Osteocyte (in vitro differentiated cells): ENCODE measurements around the gene MYO16. TPM values are rescaled to one million over a fixed set of nuclear protein-coding genes. Genes with fewer than 3 reads are reported as not detected.

Experiments used
- DNase-seq: peaks from one replicate; pipeline ENCODE4 v3.0.0; 2021; ENCODE audit warnings: mixed read lengths; ENCODE audit not compliant: unreplicated experiment; ENCODE audit errors: extremely low spot score
- H3K27ac Mint-ChIP-seq: one replicate; pipeline ENCODE4 v1.8.0; 2021; ENCODE audit warnings: mild to moderate bottlenecking, mixed read lengths; ENCODE audit not compliant: unreplicated experiment
- H3K27me3 Mint-ChIP-seq: one replicate; pipeline ENCODE4 v1.8.0; 2021; ENCODE audit warnings: mixed read lengths; ENCODE audit not compliant: unreplicated experiment
- H3K36me3 Mint-ChIP-seq: one replicate; pipeline ENCODE4 v1.8.0; 2021; ENCODE audit warnings: mixed read lengths; ENCODE audit not compliant: unreplicated experiment
- H3K4me1 Mint-ChIP-seq: one replicate; pipeline ENCODE4 v1.8.0; 2021; ENCODE audit warnings: mixed read lengths; ENCODE audit not compliant: unreplicated experiment
- H3K4me3 Mint-ChIP-seq: one replicate; pipeline ENCODE4 v1.8.0; 2021; ENCODE audit warnings: mild to moderate bottlenecking, moderate library complexity, mixed read lengths; ENCODE audit not compliant: unreplicated experiment
- H3K9me3 Mint-ChIP-seq: one replicate; pipeline ENCODE4 v1.8.0; 2021; ENCODE audit warnings: mixed read lengths; ENCODE audit not compliant: unreplicated experiment
- CTCF ChIP-seq: fragments of 200-600 bp; sonication (generic); IDR thresholded peaks from 2 replicates; pipeline ENCODE4 v1.5.0; 2021; ENCODE audit warnings: antibody characterized with exemption, mild to moderate bottlenecking, moderate library complexity
- total RNA-seq: library from RNA; stranded (reverse); gene quantifications from 2 replicates; pipeline ENCODE4 v1.2.1, GENCODE V29; 2021

MYO16 gene
- total RNA-seq, 1 donor from 2014 or later = 0.13 TPM

- Mint-ChIP-seq H3K36me3 (no peaks in the 10 kb centered on the region), H3K27ac (no peak overlapping the region), H3K4me1 (no peaks in the 10 kb centered on the region), H3K27me3 (no peaks in the 10 kb centered on the region), H3K9me3 (no peaks in the 10 kb centered on the region), H3K4me3 (no peak overlapping the region)
- no peak for TF ChIP-seq CTCF
- no peak for DNase-seq
Observed at GRCh38 chr13:109055850-109056249, 426.4 kb downstream of the MYO16 start.

GRCh38 chr13:109058087-109058486, 428.7 kb downstream of the MYO16 start:
- Mint-ChIP-seq H3K36me3 (no peaks in the 10 kb centered on the region), H3K4me3 (no peak overlapping the region), H3K9me3 (no peaks in the 10 kb centered on the region), H3K27me3 (no peaks in the 10 kb centered on the region), H3K4me1 (no peaks in the 10 kb centered on the region), H3K27ac (no peak overlapping the region)
- DNase-seq = no peak
- no peak for TF ChIP-seq CTCF

- no peak for DNase-seq
- no peaks in the 10 kb centered on the region for H3K27me3 Mint-ChIP-seq
- H3K4me3 Mint-ChIP-seq = no peak overlapping the region
- peaks cover 7% of the 10 kb centered on the region for H3K9me3 Mint-ChIP-seq
- H3K36me3 Mint-ChIP-seq = no peaks in the 10 kb centered on the region
- TF ChIP-seq CTCF = no peak
- H3K27ac Mint-ChIP-seq = no peak overlapping the region
- H3K4me1 Mint-ChIP-seq = peaks cover 7% of the 10 kb centered on the region
Observed at GRCh38 chr13:109072505-109072904, 443.1 kb downstream of the MYO16 start.

- Mint-ChIP-seq H3K36me3 (no peaks in the 10 kb centered on the region), H3K27ac (no peak overlapping the region), H3K4me1 (peaks cover 7% of the 10 kb centered on the region), H3K4me3 (no peak overlapping the region), H3K9me3 (peaks cover under 1% of the 10 kb centered on the region), H3K27me3 (no peaks in the 10 kb centered on the region)
- no peak for DNase-seq
- no peak for TF ChIP-seq CTCF
Observed at GRCh38 chr13:109074436-109074835, 445.0 kb downstream of the MYO16 start.

GRCh38 chr13:109074853-109075252, 445.4 kb downstream of the MYO16 start:
- no peaks in the 10 kb centered on the region for H3K9me3 Mint-ChIP-seq
- no peaks in the 10 kb centered on the region for H3K27me3 Mint-ChIP-seq
- no peak overlapping the region for H3K4me3 Mint-ChIP-seq
- H3K4me1 Mint-ChIP-seq = peaks cover 7% of the 10 kb centered on the region
- DNase-seq = no peak
- no peak for TF ChIP-seq CTCF
- no peak overlapping the region for H3K27ac Mint-ChIP-seq
- H3K36me3 Mint-ChIP-seq = no peaks in the 10 kb centered on the region
